GM12865 (cell line): ENCODE data around the gene PLBD2.

Source experiments
- DNase-seq: peaks from one replicate; pipeline ENCODE4 v3.0.0; 2010; ENCODE audit warnings: low read depth
- H3K4me3 ChIP-seq: 2 replicates; pipeline ENCODE4 v1.5.1; 2011; ENCODE audit warnings: mild to moderate bottlenecking, low read depth, low read length, control low read depth
- TF ChIP-seq, protein P1 (sequence below): IDR thresholded peaks from 2 replicates; pipeline ENCODE4 v1.5.1; 2011; ENCODE audit warnings: low read length, control low read depth, low read depth, inconsistent platforms; ENCODE audit not compliant: insufficient read depth; ENCODE audit errors: missing control alignments

The PLBD2 gene, protein sequence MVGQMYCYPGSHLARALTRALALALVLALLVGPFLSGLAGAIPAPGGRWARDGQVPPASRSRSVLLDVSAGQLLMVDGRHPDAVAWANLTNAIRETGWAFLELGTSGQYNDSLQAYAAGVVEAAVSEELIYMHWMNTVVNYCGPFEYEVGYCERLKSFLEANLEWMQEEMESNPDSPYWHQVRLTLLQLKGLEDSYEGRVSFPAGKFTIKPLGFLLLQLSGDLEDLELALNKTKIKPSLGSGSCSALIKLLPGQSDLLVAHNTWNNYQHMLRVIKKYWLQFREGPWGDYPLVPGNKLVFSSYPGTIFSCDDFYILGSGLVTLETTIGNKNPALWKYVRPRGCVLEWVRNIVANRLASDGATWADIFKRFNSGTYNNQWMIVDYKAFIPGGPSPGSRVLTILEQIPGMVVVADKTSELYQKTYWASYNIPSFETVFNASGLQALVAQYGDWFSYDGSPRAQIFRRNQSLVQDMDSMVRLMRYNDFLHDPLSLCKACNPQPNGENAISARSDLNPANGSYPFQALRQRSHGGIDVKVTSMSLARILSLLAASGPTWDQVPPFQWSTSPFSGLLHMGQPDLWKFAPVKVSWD

DNA sequence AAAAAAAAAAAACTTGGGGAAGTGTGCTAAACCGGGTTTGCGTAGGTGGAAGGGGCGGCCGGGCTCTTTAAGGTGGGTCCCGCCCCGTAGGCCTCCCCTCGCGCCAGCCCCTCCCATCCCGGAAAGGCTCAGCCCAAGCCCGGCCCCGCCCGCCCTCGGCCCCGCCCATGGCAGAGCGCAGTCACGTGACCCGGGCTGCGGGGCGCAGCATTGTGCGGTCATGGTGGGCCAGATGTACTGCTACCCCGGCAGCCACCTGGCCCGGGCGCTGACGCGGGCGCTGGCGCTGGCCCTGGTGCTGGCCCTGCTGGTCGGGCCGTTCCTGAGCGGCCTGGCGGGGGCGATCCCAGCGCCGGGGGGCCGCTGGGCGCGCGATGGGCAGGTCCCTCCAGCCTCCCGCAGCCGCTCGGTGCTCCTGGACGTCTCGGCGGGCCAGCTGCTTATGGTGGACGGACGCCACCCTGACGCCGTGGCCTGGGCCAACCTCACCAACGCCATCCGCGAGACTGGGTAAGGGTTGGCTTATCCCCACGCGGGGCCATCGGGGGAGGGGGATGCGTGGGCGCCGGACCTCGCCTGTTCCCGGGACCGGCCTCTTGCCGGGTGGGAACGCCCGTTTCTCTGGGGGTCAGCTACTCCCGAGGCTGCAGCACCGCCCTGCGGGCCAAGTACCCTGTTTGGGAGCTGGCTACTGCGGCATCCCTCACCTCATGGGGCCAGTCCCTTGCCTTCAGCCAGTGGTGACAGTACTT lies at the start of gene PLBD2:
PLBD2 (plus strand) TSS at position 207 of the 752 bp plus-strand sequence; CDS start at position 221, 14 bp downstream.
- H3K4me3 ChIP-seq = peak within 1 kb of the TSS; percentile 90
- peak; percentile 96 for DNase-seq
- TF ChIP-seq, protein P1, sequence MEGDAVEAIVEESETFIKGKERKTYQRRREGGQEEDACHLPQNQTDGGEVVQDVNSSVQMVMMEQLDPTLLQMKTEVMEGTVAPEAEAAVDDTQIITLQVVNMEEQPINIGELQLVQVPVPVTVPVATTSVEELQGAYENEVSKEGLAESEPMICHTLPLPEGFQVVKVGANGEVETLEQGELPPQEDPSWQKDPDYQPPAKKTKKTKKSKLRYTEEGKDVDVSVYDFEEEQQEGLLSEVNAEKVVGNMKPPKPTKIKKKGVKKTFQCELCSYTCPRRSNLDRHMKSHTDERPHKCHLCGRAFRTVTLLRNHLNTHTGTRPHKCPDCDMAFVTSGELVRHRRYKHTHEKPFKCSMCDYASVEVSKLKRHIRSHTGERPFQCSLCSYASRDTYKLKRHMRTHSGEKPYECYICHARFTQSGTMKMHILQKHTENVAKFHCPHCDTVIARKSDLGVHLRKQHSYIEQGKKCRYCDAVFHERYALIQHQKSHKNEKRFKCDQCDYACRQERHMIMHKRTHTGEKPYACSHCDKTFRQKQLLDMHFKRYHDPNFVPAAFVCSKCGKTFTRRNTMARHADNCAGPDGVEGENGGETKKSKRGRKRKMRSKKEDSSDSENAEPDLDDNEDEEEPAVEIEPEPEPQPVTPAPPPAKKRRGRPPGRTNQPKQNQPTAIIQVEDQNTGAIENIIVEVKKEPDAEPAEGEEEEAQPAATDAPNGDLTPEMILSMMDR = no peak

DNA sequence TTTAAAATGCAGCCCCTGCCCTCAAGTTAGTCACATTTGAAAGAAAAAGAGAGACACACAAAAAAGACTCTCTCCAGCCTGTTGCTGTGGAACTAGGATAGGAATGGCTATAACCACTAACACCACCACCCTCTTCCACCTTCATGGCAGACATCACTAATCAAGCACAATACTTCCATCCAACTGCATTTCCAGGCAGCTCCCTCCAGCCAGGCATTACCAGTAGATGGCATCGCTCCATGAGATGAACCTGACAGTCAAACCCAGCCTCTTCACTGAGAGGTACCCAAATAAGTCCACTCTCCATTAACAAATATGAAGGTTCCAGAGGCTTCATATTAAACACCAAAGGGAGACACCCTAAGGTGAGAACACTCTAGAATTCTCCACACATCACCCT lies 47.9 kb upstream of the PLBD2 start:
- TF ChIP-seq, protein P1 = no peak
- peak; percentile 26 for DNase-seq
- H3K4me3 ChIP-seq = no peak overlapping the region

DNA sequence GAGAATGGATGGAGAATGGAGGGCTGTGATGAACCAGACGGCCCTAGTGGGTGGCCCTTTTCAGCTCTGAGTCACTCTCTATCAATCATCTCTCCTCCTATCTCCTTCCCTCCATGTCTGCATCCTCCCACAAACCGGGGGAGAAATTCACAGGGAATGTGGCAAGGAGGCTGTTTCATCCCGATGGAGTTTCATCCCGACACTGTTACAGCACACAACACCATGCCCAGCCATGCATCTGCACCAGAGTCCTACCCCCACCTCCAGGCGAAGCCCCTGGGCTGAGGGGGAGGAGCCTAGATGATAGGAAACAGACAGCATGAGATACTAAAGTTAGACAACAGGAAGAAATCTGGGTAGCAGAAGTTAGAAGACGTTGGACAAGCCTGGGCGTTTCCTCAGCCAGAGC lies 44.3 kb upstream of the PLBD2 start:
- TF ChIP-seq, protein P1 = no peak
- DNase-seq = no peak

DNA sequence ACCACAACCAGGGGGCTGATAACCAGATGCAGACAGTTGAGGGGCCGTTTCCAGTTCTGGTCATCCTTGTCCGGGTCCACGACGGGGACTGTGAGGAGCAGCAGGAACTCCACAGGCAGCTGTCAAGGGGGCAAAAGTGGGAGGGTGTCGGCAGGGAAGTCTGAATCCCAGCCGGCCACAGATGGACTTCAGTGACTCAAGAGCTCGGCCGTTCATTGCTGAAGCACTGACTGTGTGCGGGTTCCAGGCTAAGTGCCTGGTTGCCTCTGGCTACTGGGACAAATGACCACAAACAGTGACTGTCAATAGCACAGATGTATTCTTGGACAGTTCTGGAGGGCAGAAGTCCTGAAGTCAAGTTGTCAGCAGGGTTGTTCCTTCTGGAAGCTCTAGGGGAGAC lies 43.0 kb upstream of the PLBD2 start:
- no peak overlapping the region for H3K4me3 ChIP-seq
- TF ChIP-seq, protein P1 = no peak

More for the DNA sequence above, 44.3 kb upstream of the PLBD2 start:
- H3K4me3 ChIP-seq = no peak overlapping the region

DNA sequence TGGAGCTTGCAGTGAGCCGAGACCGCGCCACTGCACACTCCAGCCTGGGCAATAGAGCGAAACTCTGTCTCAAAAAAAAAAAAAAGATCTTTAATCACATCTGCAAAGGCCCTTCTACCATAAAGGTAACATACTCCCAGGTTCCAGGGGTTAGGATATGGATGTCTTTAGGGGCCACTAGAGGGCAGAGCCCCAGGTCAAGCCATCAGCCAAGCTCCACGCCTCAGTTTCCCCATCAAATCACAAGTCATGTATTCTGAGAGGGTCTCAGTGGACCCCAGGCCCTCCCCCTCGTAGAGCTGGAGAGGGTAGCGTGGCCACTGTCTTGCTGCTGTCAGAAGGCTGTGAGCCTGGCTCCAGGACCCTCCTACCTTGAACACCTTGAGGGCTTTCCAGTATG lies 42.2 kb upstream of the PLBD2 start:
- no peak for DNase-seq
- H3K4me3 ChIP-seq = no peak overlapping the region
- TF ChIP-seq, protein P1 = no peak

More for the DNA sequence above, 43.0 kb upstream of the PLBD2 start:
- DNase-seq = no peak

DNA sequence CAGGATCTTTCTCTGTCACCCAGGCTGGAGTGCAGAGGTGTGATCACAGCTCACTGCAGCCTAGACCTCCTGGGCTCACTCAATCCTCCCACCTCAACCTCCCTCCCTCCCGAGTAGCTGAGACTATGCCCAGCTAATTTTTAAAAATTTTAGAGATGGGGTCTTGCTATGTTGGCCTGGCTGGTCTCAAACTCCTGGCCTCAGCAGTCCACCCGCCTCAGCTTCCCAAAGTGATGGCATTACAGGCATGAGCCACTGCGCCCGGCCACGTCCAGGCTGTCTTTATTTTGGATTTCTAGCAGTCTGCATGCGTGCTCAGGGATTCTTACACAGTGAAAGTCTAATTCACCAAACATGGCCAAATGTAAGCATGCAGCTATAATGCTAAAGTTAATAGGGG lies 41.3 kb upstream of the PLBD2 start:
- H3K4me3 ChIP-seq = no peak overlapping the region
- TF ChIP-seq, protein P1 = no peak
- no peak for DNase-seq
